ENCODE measurements around the gene HUS1.

Gene HUS1

GRCh38 chr7:48009257-48009656 lies 29.8 kb upstream of the HUS1 start:
- TF ChIP-seq CTCF (IDR thresholded peaks at IDR 0.05) = no peak

GRCh38 chr7:48006866-48007265 lies 27.5 kb upstream of the HUS1 start:
- TF ChIP-seq CTCF (IDR thresholded peaks at IDR 0.05) = no peak

- TF ChIP-seq CTCF (IDR thresholded peaks at IDR 0.05) = no peak
Measured at GRCh38 chr7:48004638-48005037, 25.2 kb upstream of the HUS1 start.

- TF ChIP-seq CTCF (IDR thresholded peaks at IDR 0.05) = no peak
Measured at GRCh38 chr7:48004032-48004431, 24.6 kb upstream of the HUS1 start.

GRCh38 chr7:47999413-47999812 lies 20.0 kb upstream of the HUS1 start:
- TF ChIP-seq CTCF (IDR thresholded peaks at IDR 0.05) = no peak

GRCh38 chr7:47992446-47992845 lies 13.0 kb upstream of the HUS1 start:
- no peak for TF ChIP-seq CTCF (IDR thresholded peaks at IDR 0.05)

GRCh38 chr7:47991741-47992311 lies 12.4 kb upstream of the HUS1 start:
- no peak for TF ChIP-seq CTCF (IDR thresholded peaks at IDR 0.05)

GRCh38 chr7:47991270-47991669 lies 11.9 kb upstream of the HUS1 start:
- no peak for TF ChIP-seq CTCF (IDR thresholded peaks at IDR 0.05)

Data from LNCAP (cell line).